IMR-90 (cell line): ENCODE results near the gene HS3ST2. TPM values are rescaled to one million over a fixed set of nuclear protein-coding genes. Genes with fewer than 3 reads are reported as not detected.

Experiments
- ATAC-seq: fragments of 200-7000 bp; cut with Tn5 transposase; 2 replicates; pipeline ENCODE4 v1.9.1; 2020; ENCODE audit warnings: low read depth, mild to moderate bottlenecking, moderate library complexity
- BruUV-seq: library from RNA; stranded (reverse); fragments of 400-500 nt; replicated peaks from 2 replicates; lab custom pipeline; 2021; lab: Mats Ljungman, UMichigan
- CTCF ChIA-PET: fragments of 300-600 bp; formaldehyde crosslinking; extraction: SDS; loops from one replicate; lab custom pipeline; 2021; ENCODE audit warnings: antibody characterized with exemption; lab: Yijun Ruan, JAX
- POLR2A ChIA-PET: fragments of 300-600 bp; sonication (Branson Sonifier 250); formaldehyde crosslinking; loops from one replicate; lab custom pipeline; 2022; ENCODE audit warnings: antibody characterized with exemption; ENCODE audit not compliant: unreplicated experiment; lab: Charles Lee
- DNase-seq: peaks from one replicate; pipeline ENCODE4 v3.0.0; 2013
- H2AFZ ChIP-seq: replicated peaks from 2 replicates; pipeline ENCODE3; 2013; ENCODE audit warnings: low read length, mild to moderate bottlenecking; ENCODE audit not compliant: poor library complexity
- H2AK5ac ChIP-seq: 2 replicates; pipeline ENCODE4 v1.6.1; 2013; ENCODE audit warnings: low read depth, low read length, inconsistent platforms
- H2AK9ac ChIP-seq: replicated peaks from 2 replicates; pipeline ENCODE3; 2013; ENCODE audit warnings: mild to moderate bottlenecking, low read depth, low read length, moderate library complexity; ENCODE audit not compliant: poor library complexity
- H2BK120ac ChIP-seq: 2 replicates; pipeline ENCODE4 v1.6.1; 2013; ENCODE audit warnings: low read depth, low read length, inconsistent platforms
- H2BK15ac ChIP-seq: 3 replicates; pipeline ENCODE4 v1.6.1; 2013; ENCODE audit warnings: low read depth, low read length, inconsistent platforms
- H2BK20ac ChIP-seq: 2 replicates; pipeline ENCODE4 v1.6.1; 2013; ENCODE audit warnings: low read depth, mild to moderate bottlenecking, inconsistent platforms, low read length, moderate library complexity
- H2BK5ac ChIP-seq: 2 replicates; pipeline ENCODE4 v1.6.1; 2013; ENCODE audit warnings: mild to moderate bottlenecking, low read depth, low read length, inconsistent platforms; ENCODE audit not compliant: poor library complexity, severe bottlenecking
- H3K14ac ChIP-seq: replicated peaks from 2 replicates; pipeline ENCODE4 v1.6.1; 2013; ENCODE audit warnings: low read depth, low read length, inconsistent platforms
- H3K18ac ChIP-seq: 2 replicates; pipeline ENCODE4 v1.6.1; 2013; ENCODE audit warnings: low read depth, low read length, control low read depth
- H3K23ac ChIP-seq: 2 replicates; pipeline ENCODE4 v1.6.1; 2013; ENCODE audit warnings: low read depth, low read length, inconsistent platforms
- H3K27ac ChIP-seq: 2 replicates; pipeline ENCODE4 v1.5.1; 2013; ENCODE audit warnings: mild to moderate bottlenecking, control low read depth, low read length; ENCODE audit not compliant: insufficient read depth
- H3K27me3 ChIP-seq: 2 replicates; pipeline ENCODE4 v1.6.1; 2013; ENCODE audit warnings: low read length; ENCODE audit not compliant: control insufficient read depth, insufficient read depth
- H3K36me3 ChIP-seq: 2 replicates; pipeline ENCODE4 v1.6.1; 2013; ENCODE audit warnings: low read length, mixed read lengths; ENCODE audit not compliant: control insufficient read depth, insufficient read depth
- H3K4ac ChIP-seq: 2 replicates; pipeline ENCODE4 v1.6.1; 2013; ENCODE audit warnings: low read depth, low read length, inconsistent platforms
- H3K4me1 ChIP-seq: 2 replicates; pipeline ENCODE4 v1.6.1; 2013; ENCODE audit warnings: low read length, mixed read lengths; ENCODE audit not compliant: control insufficient read depth, insufficient read depth
- H3K4me2 ChIP-seq: 2 replicates; pipeline ENCODE4 v1.6.1; 2013; ENCODE audit warnings: low read depth, mild to moderate bottlenecking, control low read depth, low read length, moderate library complexity
- H3K4me3 ChIP-seq: 2 replicates; pipeline ENCODE4 v1.5.1; 2013; ENCODE audit warnings: low read depth, mild to moderate bottlenecking, control low read depth, low read length, moderate library complexity; ENCODE audit not compliant: insufficient read depth
- H3K56ac ChIP-seq: 2 replicates; pipeline ENCODE4 v1.6.1; 2013; ENCODE audit warnings: low read length, inconsistent platforms; ENCODE audit not compliant: insufficient read depth; ENCODE audit errors: extremely low read depth
- H3K79me1 ChIP-seq, 2 experiments: 2 replicates each; pipeline ENCODE4 v1.6.1; 2013; ENCODE audit warnings: low read length in 2 of 2, inconsistent platforms in 1 of 2, low read depth in 1 of 2
- H3K9ac ChIP-seq: 2 replicates; pipeline ENCODE4 v1.6.1; 2013; ENCODE audit warnings: low read depth, low read length, control low read depth
- H3K9me1 ChIP-seq: 2 replicates; pipeline ENCODE4 v1.6.1; 2013; ENCODE audit warnings: low read length, inconsistent platforms; ENCODE audit not compliant: insufficient read depth
- H3K9me3 ChIP-seq: 2 replicates; pipeline ENCODE4 v1.6.1; 2013; ENCODE audit warnings: low read length; ENCODE audit not compliant: control insufficient read depth, insufficient read depth
- H4K20me1 ChIP-seq: 2 replicates; pipeline ENCODE4 v1.6.1; 2013; ENCODE audit warnings: low read length, inconsistent platforms; ENCODE audit not compliant: insufficient read depth
- H4K5ac ChIP-seq: 2 replicates; pipeline ENCODE4 v1.6.1; 2013; ENCODE audit warnings: mild to moderate bottlenecking, low read depth, low read length, control low read depth
- H4K8ac ChIP-seq, 2 experiments: 2 replicates each; pipeline ENCODE4 v1.6.1; 2013; ENCODE audit warnings: low read depth in 2 of 2, low read length in 2 of 2, control low read depth in 1 of 2, inconsistent platforms in 1 of 2
- H4K91ac ChIP-seq: 2 replicates; pipeline ENCODE4 v1.6.1; 2013; ENCODE audit warnings: low read depth, low read length, inconsistent platforms; ENCODE audit not compliant: insufficient read depth
- CEBPB ChIP-seq: IDR thresholded peaks from 2 replicates; pipeline ENCODE4 v1.6.1; 2012; ENCODE audit warnings: low read depth, low read length, improper control_type of control experiment
- MAZ ChIP-seq: IDR thresholded peaks from 2 replicates; pipeline ENCODE4 v1.6.1; 2012; ENCODE audit warnings: low read depth, mild to moderate bottlenecking, low read length, improper control_type of control experiment, moderate library complexity, borderline replicate concordance
- POLR2A ChIP-seq: IDR thresholded peaks from 2 replicates; pipeline ENCODE4 v1.6.1; 2012; ENCODE audit warnings: mild to moderate bottlenecking, low read depth, low read length
- RCOR1 ChIP-seq: IDR thresholded peaks from 2 replicates; pipeline ENCODE4 v1.6.1; 2012; ENCODE audit warnings: mild to moderate bottlenecking, low read length, improper control_type of control experiment; ENCODE audit not compliant: insufficient replicate concordance
- WGBS, 2 experiments: methylation state at CpG; one replicate each; pipeline versions ENCODE4 v1.1.5 to v1.1.7; 2013; ENCODE audit warnings: missing lambda C conversion rate in 2 of 2; ENCODE audit not compliant: insufficient read length in 1 of 2; ENCODE audit errors: extremely low coverage in 2 of 2; 5-methylcytosine and 5-hydroxymethylcytosine counted together
- dilution Hi-C: fragments of 300-500 bp; cut with HindIII; formaldehyde crosslinking; loops from one replicate; pipeline ENCODE4 v1.14.3; 2018; ENCODE audit warnings: low sequenced_read_pairs; ENCODE audit not compliant: unreplicated experiment
- in situ Hi-C: fragments of 300-500 bp; cut with MboI; formaldehyde crosslinking; loops from 3 replicates; pipeline ENCODE4 v1.14.3; 2019; ENCODE audit warnings: low sequenced_read_pairs, inconsistent platforms, mixed read lengths
- intact Hi-C: fragments of 100-400 bp; cut with micrococcal nuclease; formaldehyde crosslinking; loops from 2 replicates; pipeline ENCODE4 v1.10.0; 2022
- polyA plus RNA-seq, 3 experiments: library from polyadenylated mRNA; depleted of rRNA; stranded (reverse); fragments of >200 nt; gene quantifications; 2 replicates each; pipeline ENCODE4 v1.2.3, GENCODE V29; 2012; ENCODE audit warnings: low replicate concordance in 1 of 3
- total RNA-seq: library from RNA; depleted of rRNA; stranded (reverse); fragments of >200 nt; gene quantifications from 2 replicates; pipeline ENCODE4 v1.2.3, GENCODE V29; 2012

Gene HS3ST2
- total and polyA plus RNA-seq, 2 of the 4 experiments (the other 2 are of a cell fraction): not detected

- in situ Hi-C loops: no loop called here
- Histone ChIP-seq H3K27me3 (no peaks in the 10 kb centered on the region), H4K91ac (no peak overlapping the region), H2BK20ac (no peak overlapping the region), H3K4me3 (no peak overlapping the region), H4K20me1 (no peaks in the 10 kb centered on the region), H3K79me1 (no peaks in the 10 kb centered on the region), H3K56ac (no peak overlapping the region), H3K9me3 (no peaks in the 10 kb centered on the region), H4K5ac (no peak overlapping the region), H2BK120ac (no peak overlapping the region), H3K14ac (no peak overlapping the region), H3K4me1 (no peaks in the 10 kb centered on the region), H3K9ac (no peak overlapping the region), H2AFZ (no peak overlapping the region), H2AK5ac (no peak overlapping the region), H3K9me1 (no peaks in the 10 kb centered on the region), H2BK15ac (no peak overlapping the region), H3K18ac (no peak overlapping the region), H2BK5ac (no peak overlapping the region), H2AK9ac (no peak overlapping the region), H3K36me3 (no peaks in the 10 kb centered on the region), H3K23ac (no peak overlapping the region), H3K4me2 (no peak overlapping the region), H4K8ac (no peak overlapping the region), H3K27ac (no peak overlapping the region), H3K4ac (no peak overlapping the region)
- ChIA-PET CTCF (no interaction called here), POLR2A (no interaction called here)
- ATAC-seq (no peak), DNase-seq (no peak)
- no TSS peak for BruUV-seq
- TF ChIP-seq CEBPB: peak; percentile 63
- TF ChIP-seq RCOR1: no peak
- TF ChIP-seq POLR2A: no peak
- no peak for TF ChIP-seq MAZ
- no CpG with 5 or more reads among the region's 6 CpGs for WGBS, 2 experiments
- intact Hi-C loops: no loop called here
- dilution Hi-C loops: no loop called here
Observed at GRCh38 chr16:22937169-22937568, 123.2 kb downstream of the HS3ST2 start.
